GM08714 (cell line): ENCODE measurements around the gene ASS1.

ENCODE experiments used
- H3K4me3 ChIP-seq: fragments of 200-500 bp; sonication (Bioruptor generic); 2 replicates; pipeline ENCODE4 v1.5.1; 2014; ENCODE audit warnings: mild to moderate bottlenecking, low read length, inconsistent platforms
- ZNF274 ChIP-seq: IDR thresholded peaks from 2 replicates; pipeline ENCODE4 v1.6.1; 2012; ENCODE audit warnings: mild to moderate bottlenecking, low read depth, low read length

Gene ASS1

DNA sequence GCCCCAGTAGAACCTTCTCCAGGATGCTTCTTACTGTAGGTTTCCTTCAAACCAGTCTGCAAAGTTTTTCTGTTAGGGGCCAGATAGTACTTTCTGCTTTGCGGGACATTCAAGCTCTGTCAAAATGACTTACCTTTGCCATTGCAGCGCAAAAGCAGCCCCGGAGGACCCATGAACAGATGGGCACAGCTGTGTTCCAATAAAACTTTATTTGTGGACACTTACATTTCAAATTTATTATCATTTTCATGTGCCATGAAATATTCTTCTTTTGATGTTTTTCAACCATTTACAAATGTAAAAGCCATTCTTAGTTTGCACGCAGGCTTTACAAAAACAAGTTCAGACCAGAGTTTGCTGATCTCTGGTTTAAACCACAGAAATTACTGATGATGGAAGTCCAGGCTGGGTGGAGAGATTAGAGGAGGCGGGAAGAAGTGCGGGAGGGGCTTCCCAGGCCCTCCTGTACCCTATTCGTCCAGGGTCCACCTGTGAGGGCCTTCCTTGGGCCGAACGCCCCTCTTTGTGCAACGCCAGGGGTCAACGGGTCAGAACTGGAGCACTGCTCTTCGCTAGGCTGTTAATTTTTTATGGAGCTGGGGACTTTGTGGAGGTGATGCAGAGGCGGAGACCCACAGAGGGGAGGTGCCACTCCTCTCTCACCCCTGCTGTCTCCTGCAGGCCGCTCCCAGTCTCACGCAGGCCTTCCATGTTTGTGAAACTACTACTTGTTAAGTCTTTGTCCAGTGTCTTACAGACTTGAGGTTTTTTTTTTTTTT, 7.6 kb upstream of the ASS1 start:
- no peak overlapping the region for H3K4me3 ChIP-seq
- TF ChIP-seq ZNF274 = no peak

DNA sequence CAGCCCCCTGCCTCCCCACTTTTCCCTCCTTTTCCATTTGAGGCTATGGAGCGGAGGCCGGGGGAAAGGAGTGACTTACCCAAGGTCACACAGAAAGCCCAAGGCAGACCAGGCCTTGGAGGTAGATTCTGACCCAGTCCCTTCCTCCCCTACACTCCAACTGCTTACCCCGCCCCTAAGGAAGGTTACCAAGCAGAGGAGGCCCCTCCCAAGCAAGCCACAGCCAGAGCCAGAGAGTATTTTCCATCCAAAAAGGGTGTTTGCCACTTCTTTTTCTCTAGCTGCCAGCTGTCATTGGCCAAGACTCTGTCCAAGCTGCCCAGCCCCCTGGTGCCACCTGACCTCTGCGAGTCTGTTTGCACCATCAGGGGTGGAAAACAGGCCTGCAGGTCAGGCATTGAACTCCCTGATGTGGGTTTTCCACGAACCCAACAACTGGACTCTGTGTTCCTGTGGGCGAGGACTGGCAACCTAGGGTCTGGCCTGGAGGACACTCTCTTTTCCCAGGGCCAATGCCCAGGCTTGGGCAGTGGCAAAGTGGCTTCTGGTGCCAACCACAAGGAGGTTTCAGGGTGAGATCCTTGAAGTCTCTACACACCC, 6.3 kb upstream of the ASS1 start:
- no peak for TF ChIP-seq ZNF274
- H3K4me3 ChIP-seq = no peak overlapping the region

DNA sequence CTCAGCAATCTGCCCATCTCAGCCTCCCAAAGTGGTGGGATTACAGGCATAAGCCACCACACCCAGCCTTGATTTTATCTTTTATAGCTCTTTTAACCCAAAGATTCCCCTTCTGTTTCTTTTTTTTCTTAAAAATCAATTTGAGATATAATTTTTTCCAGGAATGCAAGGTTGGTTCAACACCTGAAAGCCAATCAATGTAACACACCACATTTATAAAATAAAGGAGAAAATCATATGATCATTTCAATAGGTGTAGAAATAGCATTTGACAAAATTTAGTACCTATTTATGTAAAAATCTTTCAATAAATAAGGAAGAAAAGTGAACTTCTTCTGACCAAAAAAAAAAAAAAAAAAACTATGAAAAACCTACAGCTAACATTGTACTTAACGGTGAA, 3.7 kb upstream of the ASS1 start:
- no peak overlapping the region for H3K4me3 ChIP-seq
- no peak for TF ChIP-seq ZNF274

DNA sequence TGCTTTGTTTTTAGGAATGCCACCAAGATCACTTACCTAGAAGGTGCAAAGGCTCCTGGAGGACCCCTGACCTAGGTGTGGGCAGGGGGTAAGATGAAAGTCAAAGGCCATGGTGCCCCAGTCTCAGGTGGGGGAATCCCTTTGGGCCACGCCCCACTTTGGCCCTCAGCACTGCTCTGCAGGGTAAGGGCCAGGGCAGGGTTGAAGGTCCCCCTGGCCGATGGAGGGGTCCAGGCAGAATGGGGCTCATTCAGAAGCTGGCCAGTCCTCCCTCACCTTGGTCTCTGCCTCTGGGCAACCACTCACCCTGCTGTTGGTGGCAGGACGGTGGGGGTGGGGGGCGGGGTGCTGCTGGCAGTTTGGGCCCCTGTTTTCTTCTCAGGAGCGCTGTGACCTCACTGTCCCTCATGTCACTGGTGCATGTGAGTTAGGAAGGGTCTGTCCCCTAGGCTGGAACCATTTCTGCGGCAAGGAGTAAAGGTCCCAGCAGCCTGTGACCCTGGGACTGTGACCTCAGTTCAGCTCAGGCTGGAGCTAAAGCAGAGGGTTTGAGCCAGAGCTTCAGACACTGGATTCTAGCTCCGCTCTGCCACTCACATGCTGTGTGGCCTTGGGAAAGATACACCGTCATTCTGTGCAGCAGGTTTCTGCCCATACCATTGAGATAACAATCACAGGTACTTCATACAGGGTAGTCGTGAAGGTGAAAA, 1.9 kb upstream of the ASS1 start:
- no peak overlapping the region for H3K4me3 ChIP-seq

DNA sequence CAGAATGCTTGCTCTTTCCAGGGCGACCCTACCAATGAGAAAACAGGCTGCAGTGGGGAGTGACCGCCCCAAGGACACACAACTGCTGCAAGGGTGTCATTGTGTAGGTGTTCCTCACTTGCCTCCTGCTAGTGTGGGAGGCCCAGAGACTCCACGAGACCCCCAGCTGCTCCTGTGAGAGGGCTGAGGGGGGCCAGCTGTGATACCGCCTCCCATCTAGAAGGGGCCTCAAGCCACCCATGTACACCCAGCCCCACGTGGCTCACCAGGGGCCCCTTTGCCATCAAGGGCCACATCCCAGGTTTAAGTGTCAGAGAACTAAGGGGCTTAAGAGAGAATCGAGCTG, 1.3 kb upstream of the ASS1 start:
- H3K4me3 ChIP-seq = no peak overlapping the region
- no peak for TF ChIP-seq ZNF274

More for the DNA sequence above, 1.9 kb upstream of the ASS1 start:
- no peak for TF ChIP-seq ZNF274

DNA sequence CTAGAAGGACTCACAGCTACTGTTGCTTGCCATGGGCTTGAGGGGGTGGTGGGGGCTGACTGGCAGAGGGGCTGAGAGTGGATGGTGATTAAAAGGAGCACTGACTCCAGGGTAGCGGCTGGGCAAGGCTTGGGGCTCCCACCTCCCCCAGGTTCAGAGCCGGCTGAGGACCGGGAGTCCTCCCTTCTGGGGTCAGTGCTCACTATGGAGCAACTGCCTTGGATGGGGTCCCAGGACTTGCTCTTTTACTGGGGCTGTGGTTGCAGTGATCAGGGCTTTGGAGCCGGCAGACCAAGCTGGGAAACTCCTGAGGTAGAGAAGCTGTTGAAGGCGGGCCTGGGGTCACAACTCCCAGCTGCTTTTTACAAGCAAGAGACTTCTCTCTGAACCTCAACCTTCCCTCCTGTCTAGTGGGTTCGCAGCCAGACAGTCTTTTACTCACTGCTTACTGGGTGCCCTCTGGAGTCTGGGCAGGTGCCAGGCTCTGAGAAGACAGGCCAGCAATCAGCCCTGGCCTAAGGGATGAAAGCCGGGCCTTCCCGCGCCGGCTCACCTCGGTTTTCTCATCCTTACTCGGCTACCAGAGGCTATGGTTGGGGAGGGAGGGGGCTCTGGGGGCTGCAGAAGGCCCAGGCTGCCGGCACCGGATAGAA, 795 bp upstream of the ASS1 start:
- TF ChIP-seq ZNF274 = no peak
- H3K4me3 ChIP-seq = no peak overlapping the region

DNA sequence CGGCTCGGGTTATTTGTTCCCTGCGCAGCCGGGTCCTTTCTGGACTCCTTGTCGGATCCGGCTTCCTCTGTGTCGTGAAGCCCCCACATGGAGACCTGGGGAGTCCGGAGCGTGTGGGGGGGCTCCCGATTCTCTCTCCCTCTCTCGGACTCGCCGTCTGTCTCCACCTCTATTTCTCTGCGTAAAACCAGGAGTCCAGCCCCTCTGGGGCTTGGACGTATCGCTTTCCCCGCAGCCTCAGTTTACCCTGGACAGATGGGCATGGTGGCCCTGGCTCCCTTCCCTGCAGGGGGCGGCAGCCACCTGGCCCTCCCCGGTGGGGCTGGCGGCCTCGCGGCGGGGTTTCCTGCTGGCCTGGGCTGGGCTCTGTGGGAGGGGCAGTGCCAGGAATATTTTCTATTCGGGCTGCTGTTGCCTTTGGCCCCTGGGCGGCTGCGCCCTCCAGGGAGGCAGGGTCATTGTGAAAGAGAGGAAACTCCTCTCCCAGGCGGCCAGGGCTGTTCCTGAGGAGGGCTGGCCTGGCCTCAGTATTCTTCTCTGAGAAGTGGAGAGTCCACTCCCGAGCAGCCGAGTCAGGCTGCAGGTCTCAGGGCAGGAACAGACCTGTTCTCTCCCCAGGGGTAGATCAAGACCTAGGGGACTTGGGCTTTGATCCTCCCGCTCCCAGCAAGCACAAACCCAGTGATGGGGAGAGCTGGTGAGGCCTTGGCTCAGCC, 665 bp downstream of the ASS1 start:
- no peak overlapping the region for H3K4me3 ChIP-seq
- no peak for TF ChIP-seq ZNF274

DNA sequence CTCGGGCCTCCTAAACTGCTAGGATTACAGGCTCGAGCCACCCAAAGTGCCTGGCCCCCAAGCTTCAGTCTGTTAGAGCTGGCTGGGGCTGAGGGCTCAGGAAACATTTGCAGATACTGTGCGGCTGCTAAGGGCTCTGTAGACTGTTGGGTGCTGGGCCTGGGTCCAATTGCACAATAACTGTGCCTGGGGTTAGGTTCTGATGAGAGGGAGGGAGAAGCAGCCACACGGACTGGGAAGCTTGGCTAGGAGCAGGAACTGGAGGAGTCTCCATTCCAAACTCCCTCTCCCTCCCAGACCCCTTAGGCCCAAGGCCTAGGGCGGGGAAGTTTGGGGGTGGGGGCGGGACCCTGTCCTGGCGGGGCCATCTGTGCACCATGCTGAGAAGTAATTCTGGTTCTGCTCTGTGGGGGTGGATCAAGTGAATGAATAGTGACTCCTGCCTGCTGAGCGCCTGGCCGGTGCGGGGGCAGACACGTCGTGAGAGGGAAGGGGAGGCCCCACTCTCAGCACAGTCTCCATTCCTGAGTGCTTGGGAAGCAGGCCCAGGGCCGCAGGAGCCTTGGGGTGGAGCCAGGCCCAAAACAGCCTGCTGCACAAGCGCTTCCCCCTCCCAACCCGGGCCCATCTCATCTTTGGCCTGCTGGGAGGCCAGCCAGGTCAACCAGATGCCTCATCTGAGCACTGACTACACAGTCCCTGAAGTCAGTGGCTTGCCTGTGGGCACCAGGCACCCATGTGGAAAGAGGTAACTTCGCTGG, 1.5 kb downstream of the ASS1 start:
- H3K4me3 ChIP-seq = no peak overlapping the region
- TF ChIP-seq ZNF274 = no peak

DNA sequence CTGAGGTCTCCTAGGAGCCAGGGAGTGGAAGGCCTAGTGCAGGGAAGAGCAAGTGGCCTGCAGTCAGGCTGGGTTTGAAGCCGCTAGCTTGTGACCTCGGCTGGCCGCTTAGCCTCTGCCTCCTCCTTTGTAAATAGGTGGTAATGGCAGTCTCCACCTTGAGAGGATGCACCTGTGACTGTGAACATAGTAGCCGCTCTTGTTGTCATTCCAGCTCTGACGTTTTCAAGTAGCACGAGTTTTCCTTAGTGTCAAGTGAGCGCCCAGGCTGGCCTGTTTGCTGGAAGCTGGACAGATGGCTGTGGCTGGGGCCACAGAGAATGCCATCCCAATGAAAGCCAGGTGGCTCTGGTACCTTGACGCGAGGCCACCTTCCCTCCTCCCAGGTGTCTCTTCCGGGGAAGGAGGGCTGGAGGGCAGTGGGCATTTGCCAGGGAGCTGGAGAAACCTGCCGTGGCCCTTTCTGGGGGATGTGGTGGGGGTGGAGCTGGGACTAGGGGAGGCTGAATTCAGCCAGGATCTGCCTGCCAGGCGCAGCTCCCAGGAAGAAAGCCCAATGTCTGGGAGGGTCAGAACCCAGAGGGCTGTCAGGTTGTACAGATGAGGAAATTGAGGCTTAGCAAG, 2.5 kb downstream of the ASS1 start:
- no peak overlapping the region for H3K4me3 ChIP-seq
- TF ChIP-seq ZNF274 = no peak

DNA sequence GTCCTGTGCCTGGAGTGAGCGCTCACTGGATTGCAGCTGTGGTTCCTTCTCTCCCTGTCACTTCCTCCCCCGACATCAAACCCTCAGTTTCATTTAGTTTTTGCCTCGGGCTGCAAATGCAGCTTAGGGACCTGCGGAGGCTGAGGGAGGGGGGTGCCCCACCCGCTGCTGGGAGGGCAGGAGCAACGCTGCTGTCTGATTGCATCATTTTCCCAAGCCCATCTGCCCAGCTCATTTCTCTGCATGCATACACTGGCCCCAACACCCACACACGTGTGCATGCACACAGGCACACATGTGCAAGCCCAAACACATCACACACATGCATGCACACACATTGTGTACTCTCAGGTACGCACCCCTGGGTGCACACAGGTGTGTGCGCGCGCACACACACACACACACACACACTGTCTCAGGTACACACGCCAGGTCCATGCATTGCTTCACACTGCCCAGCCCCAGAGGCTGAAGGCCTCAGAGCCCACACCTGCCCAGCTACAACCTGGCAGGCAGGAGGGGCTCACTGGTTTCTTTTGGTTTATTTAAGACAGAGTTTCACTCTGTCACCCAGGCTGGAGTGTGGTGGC, 3.4 kb downstream of the ASS1 start:
- no peak for TF ChIP-seq ZNF274
- H3K4me3 ChIP-seq = no peak overlapping the region

DNA sequence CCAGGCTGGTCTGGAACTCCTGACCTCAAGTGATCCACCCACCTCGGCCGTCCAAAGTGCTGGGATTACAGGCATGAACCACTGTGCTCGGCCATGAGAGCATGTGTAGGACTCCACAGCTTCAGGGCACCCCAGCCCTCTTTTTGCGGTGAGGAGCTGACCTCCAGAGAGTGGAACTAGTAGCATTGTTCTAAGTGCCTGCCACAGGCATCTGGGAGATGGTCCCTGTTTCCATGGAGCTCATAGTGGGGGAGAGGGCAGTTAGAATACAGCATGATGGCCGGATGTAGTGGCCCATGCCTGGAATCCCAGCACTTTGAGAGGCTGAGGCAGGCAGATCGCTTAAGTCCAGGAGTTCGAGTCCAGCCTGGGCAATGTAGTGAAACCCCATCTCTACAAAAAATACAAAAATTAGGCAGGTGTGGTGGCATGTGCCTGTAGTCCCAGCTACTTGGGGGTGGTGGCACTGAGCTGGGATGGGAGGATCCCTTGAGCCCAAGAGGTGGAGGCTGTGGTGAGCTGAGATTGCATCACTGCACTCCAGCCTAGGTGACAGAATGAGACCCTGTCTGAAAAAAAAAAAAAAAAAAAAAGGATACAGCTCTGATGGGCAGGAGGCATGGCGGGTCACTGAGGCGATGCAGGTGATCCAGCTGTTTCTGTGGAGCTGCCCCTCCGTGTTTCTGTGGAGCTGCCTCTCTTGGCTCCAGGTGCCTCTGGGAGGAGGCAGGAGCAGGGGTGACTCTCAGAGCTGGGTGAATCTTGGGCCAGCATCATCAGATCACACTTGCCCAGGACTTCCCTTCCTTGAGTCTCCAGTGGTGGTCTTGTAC, 4.2 kb downstream of the ASS1 start:
- TF ChIP-seq ZNF274 = no peak
- no peak overlapping the region for H3K4me3 ChIP-seq
